Left hindlimb (tissue), 1 donor: ENCODE measurements around the gene MDH1B.

Experiments
- DNase-seq: peaks from one replicate; pipeline ENCODE4 v3.0.0-alpha.2; 2018

The MDH1B gene

GRCh38 chr2:206693399-206694137, 71.6 kb downstream of the MDH1B start:
- DNase-seq = no peak

GRCh38 chr2:206692971-206693370, 72.2 kb downstream of the MDH1B start:
- no peak for DNase-seq

- DNase-seq = no peak
Measured at GRCh38 chr2:206688990-206689389, 76.1 kb downstream of the MDH1B start.

GRCh38 chr2:206688453-206688852, 76.7 kb downstream of the MDH1B start:
- no peak for DNase-seq
